H1 (cell line): ENCODE results near the gene NAPG. TPM values are rescaled to one million over a fixed set of nuclear protein-coding genes. Genes with fewer than 3 reads are reported as not detected.

Experiments used
- CTCF ChIA-PET: fragments of 300-600 bp; sonication (Branson Sonifier 250); formaldehyde crosslinking; loops from one replicate; lab custom pipeline; 2021; ENCODE audit not compliant: partially characterized antibody; lab: Charles Lee
- POLR2A ChIA-PET: fragments of 300-600 bp; sonication (Branson Sonifier 250); formaldehyde crosslinking; loops from one replicate; lab custom pipeline; 2021; ENCODE audit warnings: inconsistent platforms; ENCODE audit not compliant: partially characterized antibody; lab: Charles Lee
- DNase-seq, 2 experiments: peaks; one replicate each; pipeline versions ENCODE4 v3.0.0 to v3.0.0-alpha.2; 2010 to 2022; ENCODE audit warnings: low spot score in 2 of 2, low read depth in 1 of 2, mixed read lengths in 1 of 2
- FAIRE-seq: peaks from 2 replicates; lab custom pipeline; 2011; peaks lifted over from hg19 to GRCh38; lab: Jason Lieb, UNC
- H2AFZ ChIP-seq: 2 replicates; pipeline ENCODE4 v1.8.1; 2012; ENCODE audit warnings: low read length, inconsistent platforms
- H2AK5ac ChIP-seq: 2 replicates; pipeline ENCODE4 v1.6.1; 2013; ENCODE audit warnings: low read depth, low read length
- H2BK120ac ChIP-seq: replicated peaks from 2 replicates; pipeline ENCODE3; 2013; ENCODE audit warnings: low read depth, low read length, inconsistent platforms
- H2BK12ac ChIP-seq: 2 replicates; pipeline ENCODE4 v1.6.1; 2013; ENCODE audit warnings: low read depth, low read length
- H2BK15ac ChIP-seq: 2 replicates; pipeline ENCODE4 v1.6.1; 2013; ENCODE audit warnings: low read length
- H2BK20ac ChIP-seq: 2 replicates; pipeline ENCODE4 v1.6.1; 2013; ENCODE audit warnings: low read length
- H2BK5ac ChIP-seq: 2 replicates; pipeline ENCODE4 v1.6.1; 2013; ENCODE audit warnings: low read depth, low read length
- H3K14ac ChIP-seq: 2 replicates; pipeline ENCODE4 v1.6.1; 2013; ENCODE audit warnings: inconsistent platforms; ENCODE audit not compliant: insufficient read length
- H3K18ac ChIP-seq: 2 replicates; pipeline ENCODE4 v1.6.1; 2013; ENCODE audit warnings: low read length; ENCODE audit errors: extremely low read depth
- H3K23ac ChIP-seq: 2 replicates; pipeline ENCODE4 v1.6.1; 2013; ENCODE audit warnings: inconsistent platforms; ENCODE audit not compliant: insufficient read length
- H3K23me2 ChIP-seq: 2 replicates; pipeline ENCODE4 v1.6.1; 2013; ENCODE audit warnings: low read depth, low read length
- H3K27ac ChIP-seq: 2 replicates; pipeline ENCODE4 v1.6.1; 2011; ENCODE audit warnings: low read depth, low read length, inconsistent platforms
- H3K27me3 ChIP-seq, 4 experiments: replicated peaks in 1 of 4; 1 replicate in 1 of 4; 2 replicates in 3 of 4; pipeline versions ENCODE4 v1.6.1 to v1.8.1; 2011 to 2013; ENCODE audit warnings: low read length in 3 of 4, mild to moderate bottlenecking in 3 of 4, inconsistent platforms in 2 of 4, mixed read lengths in 2 of 4, moderate library complexity in 1 of 4; ENCODE audit not compliant: control insufficient read depth in 3 of 4, insufficient read depth in 3 of 4; ENCODE audit errors: extremely low read depth in 1 of 4
- H3K36me3 ChIP-seq, 4 experiments: 2 replicates each; pipeline versions ENCODE4 v1.6.1 to v1.8.1; 2011 to 2013; ENCODE audit warnings: mild to moderate bottlenecking in 4 of 4, low read length in 3 of 4, moderate library complexity in 2 of 4, control low read depth in 1 of 4, inconsistent platforms in 1 of 4; ENCODE audit not compliant: insufficient read depth in 4 of 4, control insufficient read depth in 2 of 4
- H3K4ac ChIP-seq: replicated peaks from 2 replicates; pipeline ENCODE3; 2013; ENCODE audit warnings: low read length, low read depth, mixed read lengths, inconsistent platforms; ENCODE audit not compliant: insufficient read length
- H3K4me1 ChIP-seq, 4 experiments: replicated peaks in 1 of 4; 1 replicate in 1 of 4; 2 replicates in 3 of 4; pipeline versions ENCODE4 v1.6.1 to v1.8.1; 2011 to 2013; ENCODE audit warnings: low read length in 3 of 4, inconsistent platforms in 2 of 4, mixed read lengths in 1 of 4; ENCODE audit not compliant: insufficient read depth in 4 of 4, control insufficient read depth in 3 of 4
- H3K4me2 ChIP-seq, 2 experiments: 2 replicates each; pipeline versions ENCODE4 v1.6.1 to v1.8.1; 2011 to 2013; ENCODE audit warnings: low read depth in 2 of 2, low read length in 2 of 2, control low read depth in 1 of 2, inconsistent platforms in 1 of 2, mild to moderate bottlenecking in 1 of 2; ENCODE audit not compliant: insufficient read depth in 1 of 2
- H3K4me3 ChIP-seq, 4 experiments: fragments of 200-600, 300-600 bp in 1 of 4; sonication (generic), shearing (Covaris generic), sonication (Bioruptor Twin) in 1 of 4; 2 replicates each; pipeline versions ENCODE4 v1.5.1 to v1.8.1; 2011 to 2016; ENCODE audit warnings: low read length in 4 of 4, low read depth in 3 of 4, control low read depth in 2 of 4, inconsistent platforms in 2 of 4, mild to moderate bottlenecking in 2 of 4, mixed read lengths in 1 of 4, moderate library complexity in 1 of 4; ENCODE audit not compliant: insufficient read depth in 2 of 4; ENCODE audit errors: extremely low read depth in 1 of 4
- H3K56ac ChIP-seq: replicated peaks from 2 replicates; pipeline ENCODE3; 2013; ENCODE audit warnings: low read depth, mild to moderate bottlenecking, mixed read lengths, low read length, inconsistent platforms; ENCODE audit not compliant: insufficient read length
- H3K79me1 ChIP-seq: 2 replicates; pipeline ENCODE4 v1.6.1; 2013; ENCODE audit warnings: low read depth, low read length, control low read depth
- H3K79me2 ChIP-seq, 2 experiments: 2 replicates each; pipeline versions ENCODE4 v1.6.1 to v1.8.1; 2012 to 2013; ENCODE audit warnings: low read length in 2 of 2, mild to moderate bottlenecking in 2 of 2, inconsistent platforms in 1 of 2; ENCODE audit not compliant: insufficient read depth in 2 of 2, control insufficient read depth in 1 of 2
- H3K9ac ChIP-seq, 4 experiments: replicated peaks in 1 of 4; 1 replicate in 1 of 4; 2 replicates in 3 of 4; pipeline versions ENCODE4 v1.6.1 to v1.8.1; 2011 to 2013; ENCODE audit warnings: low read depth in 3 of 4, low read length in 3 of 4, control low read depth in 2 of 4, mild to moderate bottlenecking in 2 of 4, moderate library complexity in 2 of 4, inconsistent platforms in 1 of 4; ENCODE audit errors: extremely low read depth in 1 of 4
- H3K9me3 ChIP-seq, 2 experiments: 2 replicates each; pipeline versions ENCODE4 v1.6.1 to v1.8.1; 2012 to 2013; ENCODE audit warnings: mild to moderate bottlenecking in 2 of 2, moderate library complexity in 2 of 2, control low read depth in 1 of 2, inconsistent platforms in 1 of 2, low read depth in 1 of 2, low read length in 1 of 2, mixed read lengths in 1 of 2; ENCODE audit not compliant: insufficient read depth in 2 of 2
- H4K20me1 ChIP-seq, 2 experiments: replicated peaks in 1 of 2; 2 replicates each; pipeline versions ENCODE3 to v1.8.1; 2011 to 2013; ENCODE audit warnings: inconsistent platforms in 2 of 2, low read length in 2 of 2, mild to moderate bottlenecking in 1 of 2; ENCODE audit not compliant: insufficient read depth in 2 of 2, control insufficient read depth in 1 of 2
- H4K5ac ChIP-seq: 2 replicates; pipeline ENCODE4 v1.6.1; 2013; ENCODE audit warnings: low read length, low read depth, mixed read lengths, inconsistent platforms; ENCODE audit not compliant: insufficient read length
- H4K8ac ChIP-seq: 2 replicates; pipeline ENCODE4 v1.8.0; 2013; ENCODE audit warnings: mild to moderate bottlenecking, moderate library complexity, low read length, inconsistent platforms; ENCODE audit not compliant: insufficient read depth; ENCODE audit errors: extremely low read depth
- H4K91ac ChIP-seq: replicated peaks from 2 replicates; pipeline ENCODE3; 2013; ENCODE audit warnings: low read length, mixed read lengths, inconsistent platforms; ENCODE audit not compliant: insufficient read length
- ASH2L ChIP-seq: fragments of 200-600, 300-600 bp; sonication (generic); IDR thresholded peaks from one replicate; pipeline ENCODE4 v1.7.1; 2017; ENCODE audit warnings: low read length
- JUN ChIP-seq: IDR thresholded peaks from 2 replicates; pipeline ENCODE4 v1.6.1; 2011; ENCODE audit warnings: low read depth, mild to moderate bottlenecking, improper control_type of control experiment, low read length
- JUND ChIP-seq: IDR thresholded peaks from 2 replicates; pipeline ENCODE4 v1.6.1; 2011; ENCODE audit warnings: mild to moderate bottlenecking, improper control_type of control experiment, low read length
- MAX ChIP-seq: IDR thresholded peaks from 2 replicates; pipeline ENCODE4 v1.6.1; 2012; ENCODE audit warnings: inconsistent platforms
- SRF ChIP-seq: IDR thresholded peaks from 2 replicates; pipeline ENCODE4 v1.6.1; 2011; ENCODE audit warnings: mild to moderate bottlenecking, low read depth, low read length, moderate library complexity
- TCF12 ChIP-seq: IDR thresholded peaks from 2 replicates; pipeline ENCODE4 v1.6.1; 2011; ENCODE audit warnings: low read depth, mild to moderate bottlenecking, low read length
- TEAD4 ChIP-seq: IDR thresholded peaks from 2 replicates; pipeline ENCODE4 v1.6.1; 2012; ENCODE audit warnings: low read depth, low read length, inconsistent platforms, mixed read lengths
- ZNF274 ChIP-seq: IDR thresholded peaks from 2 replicates; pipeline ENCODE4 v1.7.0; 2012; ENCODE audit warnings: low read length, borderline replicate concordance; ENCODE audit errors: extremely low read depth
- WGBS, 2 experiments: shearing (Covaris generic) in 1 of 2; methylation state at CpG; one replicate each; pipeline versions ENCODE4 v1.1.6 to v1.1.7; 2013 to 2015; ENCODE audit warnings: low lambda C conversion rate in 2 of 2, mixed read lengths in 2 of 2, inconsistent platforms in 1 of 2, low coverage in 1 of 2, missing lambda C conversion rate in 1 of 2; ENCODE audit not compliant: insufficient replicate concordance in 2 of 2, insufficient coverage in 1 of 2, insufficient read length in 1 of 2; ENCODE audit errors: extremely low coverage in 1 of 2, missing lambda C conversion rate in 1 of 2; 5-methylcytosine and 5-hydroxymethylcytosine counted together
- polyA plus RNA-seq, 7 experiments: library from polyadenylated mRNA; depleted of rRNA in 3 of 7; stranded (reverse) in 5 of 7; unstranded in 2 of 7; fragments of >200 nt in 5 of 7; fragments of 200-250 nt in 2 of 7; gene quantifications; 1 replicate in 5 of 7; 2 replicates in 1 of 7; 4 replicates in 1 of 7; pipeline versions ENCODE4 v1.2.1 to v1.2.3, GENCODE V29; 2011 to 2013; ENCODE audit warnings: missing spikeins in 2 of 7, mixed read lengths in 2 of 7
- total RNA-seq: library from RNA; stranded (reverse); fragmentation: NEBNext Ultra II Directional; extraction: Animal tissue kit (Norgen Biotek cat#: 25700); gene quantifications from 2 replicates; pipeline ENCODE4 v1.2.1, GENCODE V29; 2021

NAPG gene
- total and polyA plus RNA-seq, 2 of the 8 experiments (the other 6 are each of a cell fraction or from before 2014, with no cell fraction given): 8.0 to 23.5 TPM

GRCh38 chr18:10562773-10563160 is 36.9 kb downstream of the NAPG start:
- Histone ChIP-seq H4K5ac (no peak overlapping the region), H3K4me2 (no peak overlapping the region), H4K20me1 (peaks cover 0 to 2% of the 10 kb centered on the region in 2 experiments), H3K36me3 (peaks cover 0 to 2% (median 0%) of the 10 kb centered on the region in 4 experiments; a peak in 1 of 8 replicates), H3K4me3 (no peak overlapping the region), H3K23ac (no peak overlapping the region), H3K14ac (no peak overlapping the region), H3K27ac (no peak overlapping the region), H3K4me1 (peaks cover 0 to 6% (median 3%) of the 10 kb centered on the region in 4 experiments; a peak in 3 of 7 replicates), H4K8ac (no peak overlapping the region), H3K79me1 (no peaks in the 10 kb centered on the region; the same call in 1 of the 2 replicates), H3K56ac (no peak overlapping the region), H3K4ac (no peak overlapping the region), H2BK12ac (no peak overlapping the region), H2BK120ac (no peak overlapping the region), H3K79me2 (no peaks in the 10 kb centered on the region), H3K27me3 (no peaks in the 10 kb centered on the region), H4K91ac (no peak overlapping the region), H2AK5ac (no peak overlapping the region), H2AFZ (no peak overlapping the region), H3K23me2 (no peaks in the 10 kb centered on the region), H2BK20ac (no peak overlapping the region), H3K9me3 (no peaks in the 10 kb centered on the region), H3K9ac (no peak overlapping the region), H2BK5ac (no peak overlapping the region), H3K18ac (no peak overlapping the region), H2BK15ac (no peak overlapping the region)
- FAIRE-seq (no peak), DNase-seq (no peak)
- CTCF ChIA-PET: interaction anchor here (2.0 to 3.7 kb wide), 3 partner anchors 7 to 591 kb away, joined by 4 to 26 read pairs (median 6); no protein-coding TSS in a partner anchor
- POLR2A ChIA-PET: no interaction called here
- 90% methylated on average over 5 of the region's 5 CpGs; no CpG with 5 or more reads in 1 of the 2 experiments for WGBS, 2 experiments
- TF ChIP-seq JUN (no peak), MAX (no peak), SRF (no peak), ASH2L (no peak), ZNF274 (no peak), JUND (no peak), TEAD4 (no peak), TCF12 (no peak)
